NOMO-1 treated with DMSO at 0.1 percent for 48 hours (cell line): Measurements from ENCODE around the gene TPST1.
"Not testable (repeated sequence)": the region's sequence is repeated elsewhere in the genome, so short reads cannot be mapped to it uniquely, and the experiment has no call there.

Experiments
- DNase-seq: peaks from one replicate; lab custom pipeline; 2025; ENCODE audit not compliant: unreplicated experiment; lab: John Stamatoyannopoulos, UW

TPST1 gene

DNA sequence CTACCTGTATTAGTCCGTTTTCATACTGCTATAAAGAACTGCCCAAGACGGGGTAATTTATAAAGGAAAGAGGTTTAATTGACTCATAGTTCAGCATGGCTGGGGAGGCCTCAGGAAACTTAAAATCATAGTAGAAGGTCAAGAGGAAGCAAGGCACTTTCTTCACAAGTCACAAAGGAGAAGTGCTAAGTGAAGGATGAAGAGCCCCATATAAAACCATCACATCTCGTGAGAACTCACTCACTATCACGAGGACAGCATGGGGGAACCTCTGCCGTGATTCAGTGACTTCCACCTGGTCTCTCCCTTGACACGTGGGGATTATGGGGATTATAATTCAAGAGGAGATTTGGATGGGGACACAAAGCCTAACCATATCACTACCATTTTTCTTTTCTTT lies 119.9 kb downstream of the TPST1 start:
- DNase-seq, result peak; percentile 69

DNA sequence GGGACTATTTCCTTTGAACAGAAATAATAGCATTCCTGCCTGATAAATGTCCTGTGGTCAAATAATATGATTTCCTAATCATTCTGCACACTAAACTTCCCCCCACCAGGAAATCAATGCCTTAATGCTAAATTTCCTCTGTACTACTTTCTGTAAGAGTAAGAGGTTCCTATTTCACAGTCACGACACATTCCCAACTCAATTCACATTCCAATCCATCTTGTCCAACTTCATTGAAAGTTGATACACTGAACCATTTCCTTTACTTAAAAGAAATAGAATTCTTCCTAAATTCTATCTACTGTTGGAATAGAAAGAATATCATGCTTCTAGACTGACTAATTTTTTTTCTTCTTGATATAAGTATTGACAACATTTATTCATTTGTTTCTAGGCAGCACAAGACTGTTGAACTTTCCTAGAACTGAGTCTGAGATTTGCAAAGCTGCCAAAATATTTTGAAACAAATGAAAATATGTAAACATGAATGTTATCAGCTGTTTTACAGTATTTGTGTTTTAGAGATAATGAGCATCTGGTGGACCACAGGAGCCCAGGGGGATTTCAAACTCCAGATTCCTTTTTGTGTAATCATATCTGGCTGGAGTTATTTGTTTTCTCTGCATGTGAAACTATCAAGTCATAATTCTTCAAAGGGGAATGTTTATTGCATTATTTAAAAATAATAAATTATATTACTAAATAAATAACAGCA lies 121.5 kb downstream of the TPST1 start:
- no peak for DNase-seq

GRCh38 chr7:66330961-66331360 lies 125.8 kb downstream of the TPST1 start:
- DNase-seq, result no peak

GRCh38 chr7:66331883-66332282 lies 126.7 kb downstream of the TPST1 start:
- DNase-seq, result peak; percentile 22

- no peak for DNase-seq
Observed at GRCh38 chr7:66333443-66333842, 128.3 kb downstream of the TPST1 start.

DNA sequence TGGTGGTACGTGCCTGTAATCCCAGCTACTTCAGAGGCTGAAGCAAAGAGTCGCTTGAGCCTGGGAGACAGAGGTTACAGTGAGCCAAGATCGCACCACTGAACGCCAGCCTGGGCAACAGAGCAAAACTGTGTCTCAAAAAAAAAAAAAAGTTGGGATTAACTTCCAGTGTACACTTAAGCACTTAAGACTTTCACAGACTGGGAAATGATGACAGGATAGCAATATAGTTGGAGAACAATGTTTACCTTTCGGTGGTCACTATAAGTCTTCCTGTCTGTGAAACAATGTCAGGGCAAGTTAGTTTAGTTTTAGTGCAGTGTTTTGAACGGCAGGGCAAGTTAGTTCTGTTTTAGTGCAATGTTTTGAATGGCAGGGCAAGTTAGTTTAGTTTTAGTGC lies 130.2 kb downstream of the TPST1 start:
- no peak for DNase-seq

DNA sequence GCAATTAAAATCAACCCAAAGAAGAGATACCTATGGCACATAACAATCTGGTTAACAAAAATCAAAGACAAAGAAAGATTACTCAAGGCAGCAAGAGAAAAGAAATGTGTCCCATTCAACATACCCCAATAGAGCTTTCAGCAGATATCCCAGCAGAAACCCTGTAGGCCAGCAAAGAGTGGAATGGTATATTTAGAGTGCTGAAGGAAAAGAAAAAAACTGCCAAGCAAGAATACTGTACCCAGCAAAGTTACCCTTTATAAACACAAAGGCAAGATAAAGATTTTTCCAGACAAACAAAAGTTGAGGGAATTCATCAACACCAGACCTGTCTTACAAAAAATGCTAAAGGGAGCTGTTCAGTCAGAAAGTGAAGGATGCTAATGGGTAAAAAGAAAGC lies 131.6 kb downstream of the TPST1 start:
- DNase-seq, result no peak

DNA sequence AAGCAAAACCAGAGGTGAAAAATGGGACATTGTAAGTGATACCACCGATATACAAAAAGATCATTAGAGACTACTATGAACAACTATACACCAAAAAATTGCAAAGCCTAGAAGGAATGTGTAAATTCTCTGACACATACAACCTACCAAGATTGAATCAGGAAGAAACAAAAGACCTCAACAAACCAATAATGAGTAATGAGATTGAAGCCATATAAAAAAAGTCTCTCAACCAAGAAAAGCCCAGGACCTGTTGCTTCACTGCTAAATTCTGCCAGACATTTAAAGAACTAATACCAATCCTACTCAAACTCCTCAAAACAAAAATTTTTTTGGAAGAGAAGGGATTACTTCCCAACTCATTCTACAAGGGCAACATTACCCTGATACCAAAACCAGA lies 134.0 kb downstream of the TPST1 start:
- DNase-seq, result no peak

GRCh38 chr7:66344166-66344565 lies 139.0 kb downstream of the TPST1 start:
- DNase-seq, result peak; percentile 21

DNA sequence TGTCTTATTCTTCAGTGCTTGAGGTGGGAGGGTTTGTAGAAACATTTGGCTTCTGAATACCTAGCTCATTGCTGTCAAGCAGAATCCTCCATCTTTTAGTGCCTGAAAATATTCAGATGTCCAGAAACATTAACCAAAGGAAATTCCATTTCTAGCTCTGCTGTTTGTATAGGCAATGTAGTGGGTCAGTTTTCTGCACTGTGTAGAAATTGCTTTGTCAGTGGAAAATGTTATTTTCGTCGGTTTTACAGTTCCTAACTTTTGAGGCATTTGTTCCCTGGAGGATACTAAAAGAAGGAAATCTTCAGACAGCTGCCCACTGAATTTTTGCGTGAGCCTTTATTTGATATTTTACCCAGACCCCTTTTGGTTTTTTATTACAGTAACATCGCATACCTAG lies 143.4 kb downstream of the TPST1 start:
- no peak for DNase-seq

DNA sequence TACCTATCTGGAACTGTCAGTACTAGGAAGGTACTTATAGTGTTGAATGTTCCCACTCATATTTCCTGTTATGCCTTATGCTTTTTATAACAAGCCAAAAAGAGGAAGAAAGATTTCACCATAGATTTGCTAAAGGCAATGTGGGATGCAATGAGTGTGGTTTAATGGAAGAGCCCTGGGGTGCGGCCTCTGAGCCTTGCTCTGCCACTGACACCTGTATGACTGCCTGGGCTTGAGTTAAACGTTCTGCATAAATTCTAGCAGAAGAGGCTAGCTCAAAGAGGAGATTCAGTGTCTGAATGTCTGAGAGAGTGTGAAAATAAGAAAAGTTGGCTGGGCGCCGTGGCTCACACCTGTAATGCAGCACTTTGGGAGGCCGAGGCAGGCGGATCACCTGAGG lies 143.8 kb downstream of the TPST1 start:
- peak; percentile 96 for DNase-seq

- no peak for DNase-seq
Observed at GRCh38 chr7:66352071-66352470, 146.9 kb downstream of the TPST1 start.

DNA sequence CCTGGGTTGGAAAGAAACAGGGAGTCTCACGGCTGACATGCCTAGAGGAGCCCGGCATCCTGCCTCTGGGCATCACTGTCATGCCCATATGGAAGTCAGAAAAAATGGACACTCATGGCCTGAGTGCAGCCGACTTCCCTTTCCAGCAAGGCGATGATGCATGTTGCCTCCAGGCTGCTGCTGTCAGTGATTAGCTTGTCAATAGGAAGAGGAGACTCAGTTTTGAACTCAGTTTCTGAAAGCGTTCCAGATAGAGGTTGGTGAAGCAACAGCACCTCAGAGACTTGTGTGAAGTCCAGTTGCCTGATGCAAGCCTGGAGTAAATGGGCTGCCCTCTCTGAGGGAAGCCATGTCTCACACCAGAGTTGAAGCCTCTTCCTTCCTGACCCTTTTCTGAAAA lies 148.4 kb downstream of the TPST1 start:
- no peak for DNase-seq

DNA sequence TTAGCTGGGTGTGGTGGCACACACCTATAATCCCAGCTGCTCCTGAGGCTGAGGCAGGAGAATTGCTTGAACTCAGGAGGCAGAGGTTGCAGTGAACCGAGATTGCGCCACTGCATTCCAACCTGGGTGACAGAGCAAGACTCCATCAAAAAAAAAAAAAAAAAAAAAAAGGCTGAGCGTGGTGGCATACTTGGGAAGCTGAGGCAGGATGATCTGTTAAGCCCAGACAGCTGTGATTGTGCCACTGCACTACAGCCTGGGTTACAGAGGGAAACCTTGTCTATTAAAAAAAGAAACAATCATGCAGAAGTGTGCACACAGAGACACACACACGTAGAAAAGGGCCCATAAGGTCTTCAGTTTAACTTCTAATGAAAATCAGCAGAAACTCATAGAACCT lies 150.6 kb downstream of the TPST1 start:
- no peak for DNase-seq

DNA sequence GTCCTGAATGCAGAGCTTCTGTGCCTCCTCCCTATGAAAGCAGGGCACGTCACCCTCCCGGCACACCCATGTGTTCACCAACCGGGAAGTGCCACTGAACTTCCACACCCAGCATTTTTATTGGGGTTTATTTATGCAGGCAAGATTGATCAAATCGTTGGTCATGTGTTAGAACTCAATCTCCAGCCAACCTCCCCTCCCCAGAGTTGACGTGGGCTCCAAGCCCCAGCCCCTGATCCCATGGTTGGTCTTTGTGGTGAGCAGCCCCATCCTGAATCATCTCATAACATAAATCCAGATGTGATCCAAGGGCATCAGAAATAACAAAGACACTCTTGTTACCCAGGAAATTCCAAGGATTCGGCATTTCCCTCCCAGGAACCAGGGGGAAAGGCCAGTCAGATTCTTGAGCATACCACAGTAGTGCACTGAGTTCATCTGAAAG lies 151.2 kb downstream of the TPST1 start:
- DNase-seq, result no peak

DNA sequence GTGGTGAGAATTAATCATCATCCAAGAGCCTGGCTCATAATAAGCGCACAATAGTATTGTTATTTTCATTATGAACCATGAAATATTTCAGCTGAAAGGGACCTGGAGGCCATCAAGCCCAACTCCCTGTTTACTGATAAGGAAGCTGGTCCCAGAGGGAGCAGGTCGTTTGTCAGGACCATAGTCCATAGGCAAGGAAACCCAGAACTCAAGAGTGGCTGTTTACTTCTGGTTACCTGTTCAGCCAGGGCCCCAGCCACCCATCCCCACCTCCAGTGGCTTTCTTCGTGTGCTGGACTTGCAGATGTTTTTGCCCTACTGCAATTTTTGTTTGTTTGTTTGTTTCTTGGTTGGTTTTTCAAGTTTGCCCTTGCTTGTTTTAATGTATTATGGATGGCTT lies 152.0 kb downstream of the TPST1 start:
- DNase-seq, result no peak

DNA sequence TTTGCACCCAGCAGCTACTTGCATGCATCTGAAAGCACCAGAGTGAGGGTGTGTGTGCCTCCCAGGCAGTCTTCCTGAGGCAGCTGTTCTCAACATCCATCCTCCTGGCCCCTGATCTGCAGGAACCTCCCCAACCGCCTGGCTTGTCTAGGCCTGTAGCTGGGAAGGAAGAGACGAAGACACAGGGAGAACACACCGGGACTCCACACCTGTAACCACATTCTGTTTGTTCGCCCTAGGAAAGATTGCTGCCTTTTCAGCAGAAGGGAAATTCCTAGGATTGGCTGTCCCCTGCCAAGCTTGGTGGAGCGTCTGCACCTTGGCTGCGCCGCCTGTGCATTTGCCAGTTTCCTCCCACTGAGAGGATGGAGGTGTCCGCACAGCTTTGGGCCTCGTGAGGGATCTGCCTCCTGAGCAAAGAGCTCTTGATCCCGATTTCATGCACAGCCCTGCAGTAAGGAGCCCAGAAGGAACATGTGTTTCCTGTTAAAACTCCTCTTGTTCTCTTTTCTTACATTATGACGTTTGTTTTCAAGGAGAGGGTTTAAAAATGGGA lies 154.6 kb downstream of the TPST1 start:
- DNase-seq, result no peak

- no peak for DNase-seq
Observed at GRCh38 chr7:66362136-66362535, 157.0 kb downstream of the TPST1 start.

DNA sequence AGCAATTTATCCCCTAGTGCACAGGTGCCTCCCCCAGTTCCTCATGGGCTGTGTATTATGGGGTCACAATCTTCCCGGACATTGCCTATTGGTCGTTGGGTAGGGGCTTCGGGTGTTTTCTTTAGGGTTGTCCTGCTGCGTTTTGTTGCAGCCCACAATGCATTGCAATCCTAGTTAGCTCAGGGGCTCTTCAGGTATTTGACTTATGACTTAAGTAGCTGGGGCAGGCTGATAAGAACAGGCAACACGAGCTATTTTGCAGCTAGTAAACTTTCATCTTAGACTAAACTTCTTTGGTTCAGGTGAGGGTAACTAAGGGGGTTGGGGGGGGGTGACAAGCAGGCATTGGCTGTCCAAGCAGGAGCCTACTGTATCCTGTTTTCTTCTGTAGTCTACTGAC lies 158.5 kb downstream of the TPST1 start:
- no peak for DNase-seq

DNA sequence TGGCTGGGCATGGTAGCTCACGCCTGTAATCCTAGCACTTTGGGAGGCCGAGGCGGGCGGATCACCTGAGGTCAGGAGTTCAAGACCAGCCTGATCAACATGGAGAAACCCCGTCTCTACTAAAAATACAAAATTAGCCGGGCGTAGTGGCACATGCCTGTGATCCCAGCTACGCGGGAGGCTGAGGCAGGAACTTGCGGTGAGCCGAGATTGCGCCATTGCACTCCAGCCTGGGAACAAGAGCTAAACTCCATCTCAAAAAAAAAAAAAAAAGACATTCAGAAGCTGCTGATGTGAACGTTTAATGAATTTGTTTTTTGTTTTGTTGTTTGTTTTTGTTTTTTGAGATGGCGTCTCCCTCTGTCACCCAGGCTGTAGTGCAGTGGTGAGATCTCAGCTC lies 159.9 kb downstream of the TPST1 start:
- DNase-seq, result not testable (repeated sequence)

- no peak for DNase-seq
Observed at GRCh38 chr7:66371096-66371824, 166.1 kb downstream of the TPST1 start.

- not testable (repeated sequence) for DNase-seq
Observed at GRCh38 chr7:66374141-66374840, 169.2 kb downstream of the TPST1 start.
